ENCODE data around the gene IL4. TPM values are rescaled to one million over a fixed set of nuclear protein-coding genes. Genes with fewer than 3 reads are reported as not detected.

Gene IL4
- total RNA-seq, 2 donors from 2014 or later = not detected

- H3K4me1 Mint-ChIP-seq = no peaks in the 10 kb centered on the region
- H3K36me3 Mint-ChIP-seq (ENCODE audit: low read depth) = peaks cover 21% of the 10 kb centered on the region
- H3K4me3 ChIP-seq (ENCODE audit: low read length) = no peak overlapping the region
- WGBS, 2 experiments (ENCODE audit: insufficient coverage in 1 of 2, insufficient read length in 1 of 2) = 94 to 96% methylated on average over 7 to 9 of the region's 10 CpGs
- H3K4me1 ChIP-seq (ENCODE audit: control insufficient read depth, insufficient read depth, low read length) = no peaks in the 10 kb centered on the region
- DNase-seq = no peak
- no peak overlapping the region for H3K9ac ChIP-seq (ENCODE audit: extremely low read depth, low read length, poor library complexity, severe bottlenecking)
- H3K27ac ChIP-seq (ENCODE audit: low read depth, low read length) = no peak overlapping the region
- H3K4me3 Mint-ChIP-seq = no peak overlapping the region
- H3K27me3 ChIP-seq (ENCODE audit: control insufficient read depth, insufficient read depth, low read length, poor library complexity, severe bottlenecking) = no peaks in the 10 kb centered on the region
- peaks cover 9% of the 10 kb centered on the region for H3K36me3 ChIP-seq (ENCODE audit: control insufficient read depth, insufficient read depth, low read length)
- no peaks in the 10 kb centered on the region for H3K9me3 ChIP-seq (ENCODE audit: control insufficient read depth, low read length)
- H3K27ac Mint-ChIP-seq = no peak overlapping the region
- TF ChIP-seq CTCF (conservative IDR thresholded peaks at IDR 0.05) = no peak
- H3K27me3 Mint-ChIP-seq (ENCODE audit: insufficient read depth) = no peaks in the 10 kb centered on the region
- no peaks in the 10 kb centered on the region for H3K9me3 Mint-ChIP-seq
These were observed 56.1 kb downstream of the IL4 start for GRCh38 chr5:132729896-132730295.

Other genes with a start within 250 kb of the IL4 start
- gene IRF1, start 183.2 kb upstream of the IL4 start, total RNA-seq = 1 to 10 TPM; 5.6 to 7.3 TPM
- gene IL5, start 130.5 kb upstream of the IL4 start, total RNA-seq = not detected
- 10 to 100 TPM; 49.7 to 50.7 TPM for gene RAD50, start 117.0 kb upstream of the IL4 start, total RNA-seq
- not detected for gene IL13, start 15.8 kb upstream of the IL4 start, total RNA-seq
- gene KIF3A, start 63.6 kb downstream of the IL4 start, total RNA-seq = 10 to 100 TPM; 19.6 to 25.2 TPM
- gene CCNI2, start 73.4 kb downstream of the IL4 start, total RNA-seq = 1 to 10 TPM; 1.2 to 1.3 TPM
- gene SEPTIN8, start 103.2 kb downstream of the IL4 start, total RNA-seq = 10 to 100 TPM; 49.0 to 56.7 TPM
- under 1 TPM in 1 of 2 donors, not detected in 1; 0.13 TPM for gene SOWAHA, start 139.3 kb downstream of the IL4 start, total RNA-seq
- gene SHROOM1, start 156.7 kb downstream of the IL4 start, total RNA-seq = 10 to 100 TPM in 1 of 2 donors, 1 to 10 TPM in 1; 6.6 to 14.4 TPM
- under 1 TPM; 0.26 to 0.33 TPM for gene GDF9, start 192.5 kb downstream of the IL4 start, total RNA-seq
- gene UQCRQ, start 192.7 kb downstream of the IL4 start, total RNA-seq = 100 to 1,000 TPM; 261 to 286 TPM
- under 1 TPM; 0.92 to 0.95 TPM for gene LEAP2, start 199.7 kb downstream of the IL4 start, total RNA-seq